SK-N-SH treated with all-trans-retinoic acid at 6 μM for 48 hours (cell line): ENCODE measurements around the gene C1RL.

Experiments used
- CREB5 ChIP-seq: fragments of 250-450 bp; sonication (Bioruptor Pico); IDR thresholded peaks from 2 replicates; pipeline ENCODE4 v1.5.1; 2020; ENCODE audit warnings: low read depth, mild to moderate bottlenecking, moderate library complexity
- ISL1 ChIP-seq: fragments of 250-450 bp; sonication (Bioruptor Pico); IDR thresholded peaks from 2 replicates; pipeline ENCODE4 v2.1.2; 2022; ENCODE audit warnings: mild to moderate bottlenecking, moderate library complexity
- PPARA ChIP-seq: fragments of 250-450 bp; sonication (Bioruptor Pico); IDR thresholded peaks from 2 replicates; pipeline ENCODE4 v1.5.0; 2020; ENCODE audit warnings: mild to moderate bottlenecking, borderline replicate concordance
- TCF4 ChIP-seq: fragments of 250-450 bp; sonication (Bioruptor Pico); IDR thresholded peaks from 2 replicates; pipeline ENCODE4 v1.8.0; 2021; ENCODE audit warnings: mild to moderate bottlenecking, moderate library complexity, borderline replicate concordance
- ZNF70 ChIP-seq: fragments of 450-650 bp; formaldehyde crosslinking; IDR thresholded peaks from 2 replicates; pipeline ENCODE4 v1.5.0; 2020; ENCODE audit warnings: mild to moderate bottlenecking, moderate library complexity
- TF ChIP-seq, protein P1 (sequence below): fragments of 250-450 bp; sonication (Bioruptor Pico); IDR thresholded peaks from 2 replicates; pipeline ENCODE4 v1.8.0; 2020; ENCODE audit warnings: mild to moderate bottlenecking, moderate library complexity, borderline replicate concordance

- TF ChIP-seq ZNF70 (CRISPR knock-in tag) (no peak), ISL1 (CRISPR knock-in tag) (no peak), TCF4 (no peak), PPARA (CRISPR knock-in tag) (no peak), CREB5 (CRISPR knock-in tag) (no peak)
- TF ChIP-seq, protein P1, sequence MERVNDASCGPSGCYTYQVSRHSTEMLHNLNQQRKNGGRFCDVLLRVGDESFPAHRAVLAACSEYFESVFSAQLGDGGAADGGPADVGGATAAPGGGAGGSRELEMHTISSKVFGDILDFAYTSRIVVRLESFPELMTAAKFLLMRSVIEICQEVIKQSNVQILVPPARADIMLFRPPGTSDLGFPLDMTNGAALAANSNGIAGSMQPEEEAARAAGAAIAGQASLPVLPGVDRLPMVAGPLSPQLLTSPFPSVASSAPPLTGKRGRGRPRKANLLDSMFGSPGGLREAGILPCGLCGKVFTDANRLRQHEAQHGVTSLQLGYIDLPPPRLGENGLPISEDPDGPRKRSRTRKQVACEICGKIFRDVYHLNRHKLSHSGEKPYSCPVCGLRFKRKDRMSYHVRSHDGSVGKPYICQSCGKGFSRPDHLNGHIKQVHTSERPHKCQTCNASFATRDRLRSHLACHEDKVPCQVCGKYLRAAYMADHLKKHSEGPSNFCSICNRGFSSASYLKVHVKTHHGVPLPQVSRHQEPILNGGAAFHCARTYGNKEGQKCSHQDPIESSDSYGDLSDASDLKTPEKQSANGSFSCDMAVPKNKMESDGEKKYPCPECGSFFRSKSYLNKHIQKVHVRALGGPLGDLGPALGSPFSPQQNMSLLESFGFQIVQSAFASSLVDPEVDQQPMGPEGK (CRISPR knock-in tag) = no peak
These were observed 7.3 kb downstream of the C1RL start for GRCh38 chr12:7101694-7102131.
